DND-41 (cell line): ENCODE data around the gene IFNA21.
"Not testable (repeated sequence)": the region's sequence is repeated elsewhere in the genome, so short reads cannot be mapped to it uniquely, and the experiment has no call there.

Experiments
- ATAC-seq: fragments of 200-7000 bp; cut with Tn5 transposase; 3 replicates; pipeline ENCODE4 v1.9.1; 2021; ENCODE audit warnings: low read depth; ENCODE audit not compliant: insufficient read depth
- DNase-seq: peaks from one replicate; pipeline ENCODE4 v3.0.0-alpha.2; 2020
- H2AFZ ChIP-seq: 2 replicates; pipeline ENCODE4 v1.6.0; 2012; ENCODE audit warnings: low read depth, low read length
- H3K27ac ChIP-seq: 2 replicates; pipeline ENCODE4 v1.5.1; 2012; ENCODE audit warnings: low read length, inconsistent platforms
- H3K27me3 ChIP-seq: fragments of 200-600 bp; sonication (generic); 2 replicates; pipeline ENCODE4 v1.6.0; 2012; ENCODE audit warnings: low read length, mild to moderate bottlenecking, inconsistent platforms; ENCODE audit not compliant: insufficient read depth, poor library complexity
- H3K36me3 ChIP-seq: 2 replicates; pipeline ENCODE4 v1.5.1; 2012; ENCODE audit warnings: low read length, inconsistent platforms; ENCODE audit not compliant: insufficient read depth
- H3K4me1 ChIP-seq: 2 replicates; pipeline ENCODE4 v1.5.1; 2012; ENCODE audit warnings: mild to moderate bottlenecking, low read length; ENCODE audit not compliant: insufficient read depth
- H3K4me2 ChIP-seq: 2 replicates; pipeline ENCODE4 v1.6.0; 2012; ENCODE audit warnings: mild to moderate bottlenecking, moderate library complexity, low read length, inconsistent platforms; ENCODE audit not compliant: insufficient read depth
- H3K4me3 ChIP-seq, 2 experiments: fragments of 200-600 bp in 1 of 2; shearing (Covaris generic) in 1 of 2; 2 replicates each; pipeline ENCODE4 v1.5.1; 2012 to 2016; ENCODE audit warnings: inconsistent platforms in 2 of 2, low read length in 2 of 2, mild to moderate bottlenecking in 2 of 2, low read depth in 1 of 2, moderate library complexity in 1 of 2
- H3K79me2 ChIP-seq: 2 replicates; pipeline ENCODE4 v1.6.0; 2012; ENCODE audit warnings: low read length, inconsistent platforms; ENCODE audit not compliant: insufficient read depth
- H3K9ac ChIP-seq: 2 replicates; pipeline ENCODE4 v1.6.0; 2012; ENCODE audit warnings: low read depth, mild to moderate bottlenecking, inconsistent platforms, low read length, moderate library complexity
- H3K9me3 ChIP-seq: 2 replicates; pipeline ENCODE4 v1.5.1; 2012; ENCODE audit warnings: low read length, moderate library complexity, mild to moderate bottlenecking, inconsistent platforms; ENCODE audit not compliant: insufficient read depth, severe bottlenecking
- H4K20me1 ChIP-seq: 2 replicates; pipeline ENCODE4 v1.6.0; 2012; ENCODE audit warnings: low read length; ENCODE audit not compliant: insufficient read depth
- EZH2 ChIP-seq: IDR thresholded peaks from 3 replicates; pipeline ENCODE4 v1.6.1; 2012; ENCODE audit warnings: borderline replicate concordance, low read depth, mild to moderate bottlenecking, moderate library complexity, low read length, inconsistent platforms; ENCODE audit not compliant: severe bottlenecking
- TF ChIP-seq, protein P1 (sequence below): IDR thresholded peaks from 2 replicates; pipeline ENCODE4 v1.5.1; 2012; ENCODE audit warnings: borderline replicate concordance, low read length, moderate library complexity, mild to moderate bottlenecking; ENCODE audit not compliant: poor library complexity, severe bottlenecking; ENCODE audit errors: extremely low read depth

Gene IFNA21

DNA sequence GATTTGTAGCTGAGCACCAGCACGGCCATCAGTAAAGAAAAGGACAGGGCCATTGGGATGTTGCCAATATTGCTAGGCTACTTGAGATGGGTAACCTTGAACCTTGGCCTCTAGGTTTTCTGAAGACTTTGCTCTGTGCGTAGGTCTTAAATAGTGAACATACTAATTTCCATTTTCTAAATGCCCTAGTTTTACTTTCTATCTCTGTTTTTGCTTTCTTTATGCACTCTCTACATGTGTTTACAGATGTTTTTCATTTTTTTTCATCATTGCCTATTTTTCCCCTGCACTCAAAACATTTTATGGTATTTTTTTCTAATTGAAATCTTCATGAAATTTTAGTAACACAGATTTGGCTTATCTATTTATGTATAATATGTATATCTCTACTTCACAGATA is at the start of gene IFNA21:
IFNA21 (minus strand) TSS at position 101 of the 400 bp plus-strand sequence; CDS start at position 53, 48 bp downstream.
- not testable (repeated sequence) for H3K9ac ChIP-seq, H3K36me3 ChIP-seq, H3K9me3 ChIP-seq, H3K27ac ChIP-seq, H2AFZ ChIP-seq, H3K4me3 ChIP-seq, DNase-seq, H4K20me1 ChIP-seq, H3K4me2 ChIP-seq, H3K79me2 ChIP-seq, ATAC-seq, H3K27me3 ChIP-seq, H3K4me1 ChIP-seq

DNA sequence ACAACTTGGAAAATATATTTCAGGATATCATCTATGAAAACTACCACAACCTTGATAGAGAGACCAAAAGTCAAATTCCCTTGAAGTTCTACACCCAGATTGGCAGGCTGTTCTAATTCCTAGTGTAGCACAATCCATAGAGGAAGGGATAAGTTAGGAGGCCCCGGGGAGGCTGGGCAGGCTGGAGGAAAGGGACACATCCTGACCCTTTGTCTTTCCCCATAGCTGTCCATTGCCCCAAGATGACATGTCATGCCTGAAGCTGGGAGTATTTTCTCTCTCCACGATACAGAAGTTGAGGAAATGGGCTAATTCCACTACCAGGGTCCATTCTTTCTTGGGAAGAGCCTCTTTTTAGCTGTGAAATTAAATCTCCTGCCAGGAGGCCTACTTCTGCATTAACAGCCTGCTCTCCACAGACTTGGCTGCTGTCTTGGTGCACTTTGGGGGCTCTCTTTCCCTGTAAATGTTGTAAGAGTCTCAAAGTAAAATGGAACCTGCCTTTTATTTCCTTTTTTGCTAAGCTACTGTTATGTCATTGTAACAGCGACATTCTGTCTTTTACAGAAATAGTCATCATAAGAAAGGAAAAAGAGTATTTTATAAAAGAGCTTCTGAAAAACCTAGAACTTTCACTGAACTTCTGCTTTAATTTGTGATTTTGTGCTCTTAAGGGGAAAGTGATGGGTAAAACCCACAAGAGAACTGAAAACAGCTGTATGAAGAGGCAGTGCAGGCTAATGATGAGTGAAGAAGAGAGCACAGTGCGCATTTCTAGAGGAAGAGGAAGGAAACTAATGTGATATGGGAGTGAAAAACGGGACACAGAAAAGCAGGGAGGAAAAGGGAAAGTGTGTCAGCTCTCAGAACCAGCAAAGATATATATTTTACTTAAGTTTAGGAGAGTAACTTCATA is 47.2 kb upstream of the IFNA21 start:
- ATAC-seq: peak; percentile 60; the same call in 2 of the 3 replicates
- H3K4me3 ChIP-seq, H3K9me3 ChIP-seq, H3K27ac ChIP-seq, H4K20me1 ChIP-seq, H3K4me1 ChIP-seq, H2AFZ ChIP-seq, H3K4me2 ChIP-seq, H3K9ac ChIP-seq, DNase-seq, H3K27me3 ChIP-seq, H3K79me2 ChIP-seq, H3K36me3 ChIP-seq: not testable (repeated sequence)
- TF ChIP-seq, protein P1, sequence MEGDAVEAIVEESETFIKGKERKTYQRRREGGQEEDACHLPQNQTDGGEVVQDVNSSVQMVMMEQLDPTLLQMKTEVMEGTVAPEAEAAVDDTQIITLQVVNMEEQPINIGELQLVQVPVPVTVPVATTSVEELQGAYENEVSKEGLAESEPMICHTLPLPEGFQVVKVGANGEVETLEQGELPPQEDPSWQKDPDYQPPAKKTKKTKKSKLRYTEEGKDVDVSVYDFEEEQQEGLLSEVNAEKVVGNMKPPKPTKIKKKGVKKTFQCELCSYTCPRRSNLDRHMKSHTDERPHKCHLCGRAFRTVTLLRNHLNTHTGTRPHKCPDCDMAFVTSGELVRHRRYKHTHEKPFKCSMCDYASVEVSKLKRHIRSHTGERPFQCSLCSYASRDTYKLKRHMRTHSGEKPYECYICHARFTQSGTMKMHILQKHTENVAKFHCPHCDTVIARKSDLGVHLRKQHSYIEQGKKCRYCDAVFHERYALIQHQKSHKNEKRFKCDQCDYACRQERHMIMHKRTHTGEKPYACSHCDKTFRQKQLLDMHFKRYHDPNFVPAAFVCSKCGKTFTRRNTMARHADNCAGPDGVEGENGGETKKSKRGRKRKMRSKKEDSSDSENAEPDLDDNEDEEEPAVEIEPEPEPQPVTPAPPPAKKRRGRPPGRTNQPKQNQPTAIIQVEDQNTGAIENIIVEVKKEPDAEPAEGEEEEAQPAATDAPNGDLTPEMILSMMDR: peak; percentile 64

DNA sequence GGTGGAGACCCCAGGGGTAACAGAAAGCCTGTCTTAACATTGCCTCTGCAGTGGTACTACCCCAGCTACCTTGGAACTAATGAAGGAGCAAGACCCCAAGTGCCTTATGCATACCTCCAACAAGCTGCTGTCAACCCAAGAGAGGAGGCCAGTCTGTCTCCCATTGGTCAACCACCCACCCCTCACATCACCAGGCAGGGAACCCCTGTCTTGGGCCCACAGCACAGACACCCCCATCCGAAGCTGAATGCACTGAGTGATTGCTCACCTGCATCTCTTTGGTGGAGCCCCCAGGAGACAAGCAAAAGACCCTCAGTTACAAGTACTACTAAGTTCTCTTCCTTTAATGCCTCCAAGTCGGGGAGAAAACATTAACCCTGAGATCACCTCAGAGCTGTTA is 45.7 kb upstream of the IFNA21 start:
- DNase-seq, H2AFZ ChIP-seq, H3K4me3 ChIP-seq, H3K4me2 ChIP-seq, H3K9me3 ChIP-seq, H3K27ac ChIP-seq, H3K36me3 ChIP-seq, H3K27me3 ChIP-seq, H3K4me1 ChIP-seq, H4K20me1 ChIP-seq, H3K9ac ChIP-seq, H3K79me2 ChIP-seq, ATAC-seq: not testable (repeated sequence)

DNA sequence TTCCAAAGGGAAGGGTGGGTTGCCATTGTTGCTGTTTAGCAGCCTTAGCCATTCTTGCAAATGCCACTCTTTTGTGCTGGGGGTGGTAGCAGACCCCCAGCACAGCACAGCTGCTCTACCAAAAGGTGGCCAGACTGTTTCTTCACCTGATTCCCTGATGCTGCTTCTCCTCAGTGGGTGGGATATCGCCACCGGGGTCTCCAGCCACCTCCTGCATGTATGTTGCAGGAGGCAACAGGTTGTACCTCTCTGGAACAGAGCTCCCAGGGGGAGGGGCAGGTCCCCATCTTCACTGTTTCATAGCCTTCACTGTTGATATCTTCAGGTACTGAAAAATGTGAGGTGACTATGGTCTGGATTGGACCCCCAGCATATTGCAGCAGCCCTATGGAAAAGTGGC is 44.3 kb upstream of the IFNA21 start:
- H3K4me1 ChIP-seq, H3K79me2 ChIP-seq, H3K27me3 ChIP-seq, DNase-seq, H3K27ac ChIP-seq, H2AFZ ChIP-seq, ATAC-seq, H3K9me3 ChIP-seq, H4K20me1 ChIP-seq, H3K36me3 ChIP-seq, H3K4me2 ChIP-seq, H3K4me3 ChIP-seq, H3K9ac ChIP-seq: not testable (repeated sequence)

DNA sequence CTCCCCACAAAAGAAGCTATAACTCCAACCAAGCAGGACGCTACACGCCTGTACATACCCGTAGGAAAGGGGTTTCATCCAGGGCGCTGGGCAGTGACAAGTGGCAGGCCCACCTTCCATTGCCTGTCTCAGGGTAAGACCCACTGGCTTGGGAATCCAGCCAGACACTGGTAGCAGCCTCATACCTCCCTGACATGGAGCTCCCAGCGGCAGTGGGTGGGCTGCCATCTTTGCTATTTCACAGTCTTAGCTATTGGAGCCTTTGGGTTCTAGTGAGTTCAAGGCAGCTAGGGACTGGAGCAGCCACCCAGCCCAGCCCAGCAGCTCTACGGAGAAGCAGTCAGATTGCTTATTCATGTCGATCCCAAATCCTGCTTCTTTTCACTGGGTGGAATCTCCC is 43.9 kb upstream of the IFNA21 start:
- Histone ChIP-seq H3K9me3 (no peaks in the 10 kb centered on the region), H3K79me2 (no peaks in the 10 kb centered on the region), H3K4me3 (no peak overlapping the region), H3K27me3 (no peaks in the 10 kb centered on the region), H3K4me2 (no peak overlapping the region), H3K27ac (no peak overlapping the region), H3K36me3 (no peaks in the 10 kb centered on the region), H4K20me1 (no peaks in the 10 kb centered on the region), H3K9ac (no peak overlapping the region), H2AFZ (no peak overlapping the region), H3K4me1 (no peaks in the 10 kb centered on the region)
- no peak for TF ChIP-seq EZH2
- TF ChIP-seq, protein P1: no peak
- DNase-seq: no peak
- no peak for ATAC-seq

DNA sequence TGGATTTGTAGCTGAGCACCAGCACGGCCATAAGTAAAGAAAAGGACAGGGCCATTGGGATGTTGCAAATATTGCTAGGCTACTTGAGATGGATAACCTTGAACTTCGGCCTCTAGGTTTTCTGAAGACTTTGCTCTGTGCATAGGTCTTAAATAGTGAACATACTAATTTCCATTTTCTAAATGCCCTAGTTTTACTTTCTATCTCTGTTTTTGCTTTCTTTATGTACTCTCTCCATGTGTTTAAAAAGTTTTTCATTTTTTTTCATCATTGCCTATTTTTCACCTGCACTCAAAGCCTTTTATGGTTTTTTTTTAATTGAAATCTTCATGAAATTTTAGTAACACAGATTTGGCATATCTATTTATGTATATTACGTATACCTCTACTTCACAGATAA is 40.6 kb upstream of the IFNA21 start, which contains the start of gene IFNA10:
IFNA10 (minus strand) TSS at position 101 of the 400 bp plus-strand sequence; CDS start at position 55, 46 bp downstream.
- not testable (repeated sequence) for H3K27ac ChIP-seq, H3K4me2 ChIP-seq, DNase-seq, H3K27me3 ChIP-seq, H3K4me3 ChIP-seq, H3K36me3 ChIP-seq, ATAC-seq, H3K9ac ChIP-seq, H2AFZ ChIP-seq, H3K79me2 ChIP-seq, H3K9me3 ChIP-seq, H3K4me1 ChIP-seq, H4K20me1 ChIP-seq
